Skin of body (tissue), 2 donors: ENCODE results near the gene PDLIM5. TPM values are rescaled to one million over a fixed set of nuclear protein-coding genes. Genes with fewer than 3 reads are reported as not detected.

Experiments used
- DNase-seq: peaks from one replicate; lab custom pipeline; 2025; lab: John Stamatoyannopoulos, UW
- total RNA-seq: library from RNA; depleted of rRNA; stranded (reverse); fragments of >200 nt; gene quantifications from one replicate; pipeline ENCODE4 v1.2.3, GENCODE V29; 2014

Gene PDLIM5
- total RNA-seq, 1 donor from 2014 or later, result 143 TPM

GRCh38 chr4:94428884-94429283 lies 22.9 kb upstream of the PDLIM5 start:
- no peak for DNase-seq

- DNase-seq, result no peak
Observed at GRCh38 chr4:94430406-94430805, 21.3 kb upstream of the PDLIM5 start.

DNA sequence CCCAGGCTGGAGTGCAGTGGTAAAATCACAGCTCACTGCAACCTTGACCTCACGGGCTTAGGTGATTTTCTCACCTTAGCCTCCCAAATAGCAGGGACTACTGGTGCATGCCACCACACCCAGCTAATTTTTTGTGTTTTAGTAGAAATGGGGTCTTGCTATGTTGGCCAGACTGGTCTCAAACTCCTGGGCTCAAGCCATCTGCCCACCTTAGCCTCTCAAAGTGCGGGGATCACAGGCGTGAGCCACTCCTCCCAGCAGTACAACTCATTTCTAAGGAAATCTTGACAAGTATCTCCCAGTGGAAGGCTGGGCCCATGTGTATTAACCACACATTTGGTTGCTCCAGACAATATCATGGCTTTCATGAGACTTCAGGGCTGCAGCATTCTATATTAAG lies 20.4 kb upstream of the PDLIM5 start:
- DNase-seq, result no peak

GRCh38 chr4:94434505-94434904 lies 17.2 kb upstream of the PDLIM5 start:
- DNase-seq, result no peak

DNA sequence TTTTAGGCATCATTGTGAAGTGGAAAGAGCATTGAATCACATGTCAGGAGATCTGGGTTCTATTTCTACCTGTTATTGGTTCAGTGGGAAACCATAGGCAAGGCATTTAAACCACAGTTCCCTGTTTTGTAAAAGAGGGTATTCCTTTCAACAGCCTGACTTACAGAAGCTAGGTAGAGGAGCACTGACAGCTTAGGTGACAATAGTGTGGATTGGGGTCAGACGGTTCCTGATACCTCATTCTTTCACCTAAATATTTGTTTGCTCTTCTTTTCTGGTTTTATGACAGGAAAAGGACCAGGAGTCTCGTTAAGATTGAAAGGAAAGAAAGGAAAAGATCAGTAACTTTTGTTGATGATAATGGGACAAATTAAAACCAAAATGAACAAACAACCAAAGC lies 15.9 kb upstream of the PDLIM5 start:
- no peak for DNase-seq

GRCh38 chr4:94436512-94436911 lies 15.2 kb upstream of the PDLIM5 start:
- no peak for DNase-seq

- no peak for DNase-seq
Observed at GRCh38 chr4:94439606-94440005, 12.1 kb upstream of the PDLIM5 start.

- no peak for DNase-seq
Observed at GRCh38 chr4:94441838-94442237, 9.9 kb upstream of the PDLIM5 start.

GRCh38 chr4:94442251-94442650 lies 9.5 kb upstream of the PDLIM5 start:
- no peak for DNase-seq

DNA sequence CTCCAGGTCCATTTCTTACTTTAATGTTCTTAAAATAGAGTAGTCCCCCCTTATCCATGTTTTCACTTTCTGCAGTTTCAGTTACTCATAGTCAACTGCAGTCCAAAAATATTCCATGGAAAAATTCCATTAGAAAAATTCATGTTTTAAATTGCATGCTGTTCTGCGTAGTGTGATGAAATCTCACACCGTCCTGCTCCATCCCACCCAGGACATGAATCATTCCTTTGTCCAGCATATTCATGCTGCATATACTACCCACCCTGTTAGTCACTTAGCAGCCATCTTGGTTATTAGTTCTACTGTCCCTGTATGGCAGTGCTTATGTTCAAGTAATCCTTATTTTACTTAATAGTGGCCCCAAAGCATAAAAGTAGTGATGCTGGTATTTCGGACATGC lies 5.4 kb upstream of the PDLIM5 start:
- DNase-seq, result no peak

GRCh38 chr4:94447754-94448411 lies 3.9 kb upstream of the PDLIM5 start:
- no peak for DNase-seq

GRCh38 chr4:94448815-94449375 lies 2.8 kb upstream of the PDLIM5 start:
- no peak for DNase-seq

DNA sequence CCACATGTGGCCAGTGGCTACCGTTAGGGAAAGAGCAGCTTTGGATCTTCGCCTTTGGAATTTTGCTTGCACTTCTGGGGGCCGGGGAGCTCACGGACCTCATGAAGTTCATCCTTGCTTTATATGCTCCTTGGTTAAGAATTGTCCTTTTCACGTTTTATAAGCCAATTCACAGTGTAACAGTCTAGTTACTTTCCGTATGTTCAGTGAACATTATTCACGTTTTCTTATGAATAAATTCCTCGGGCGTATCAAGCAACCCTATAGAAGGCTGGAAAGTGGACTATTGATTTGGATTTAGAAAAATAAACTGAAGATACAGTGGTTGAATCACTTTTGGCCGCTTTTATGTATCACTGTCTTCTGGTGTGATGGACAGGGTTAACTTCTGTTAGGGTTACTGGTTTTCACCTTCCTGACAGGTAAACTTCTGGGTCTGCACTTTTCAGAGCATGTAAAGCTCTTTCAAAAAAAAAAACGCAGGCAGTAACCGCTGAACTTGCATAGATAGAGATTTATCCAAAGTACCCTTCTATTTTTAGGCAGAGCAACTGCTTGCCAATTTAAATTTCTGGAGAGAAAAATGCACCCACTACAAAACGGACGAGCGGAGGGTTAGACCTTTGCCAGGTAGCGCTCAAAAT lies 569 bp upstream of the PDLIM5 start:
- DNase-seq, result no peak

DNA sequence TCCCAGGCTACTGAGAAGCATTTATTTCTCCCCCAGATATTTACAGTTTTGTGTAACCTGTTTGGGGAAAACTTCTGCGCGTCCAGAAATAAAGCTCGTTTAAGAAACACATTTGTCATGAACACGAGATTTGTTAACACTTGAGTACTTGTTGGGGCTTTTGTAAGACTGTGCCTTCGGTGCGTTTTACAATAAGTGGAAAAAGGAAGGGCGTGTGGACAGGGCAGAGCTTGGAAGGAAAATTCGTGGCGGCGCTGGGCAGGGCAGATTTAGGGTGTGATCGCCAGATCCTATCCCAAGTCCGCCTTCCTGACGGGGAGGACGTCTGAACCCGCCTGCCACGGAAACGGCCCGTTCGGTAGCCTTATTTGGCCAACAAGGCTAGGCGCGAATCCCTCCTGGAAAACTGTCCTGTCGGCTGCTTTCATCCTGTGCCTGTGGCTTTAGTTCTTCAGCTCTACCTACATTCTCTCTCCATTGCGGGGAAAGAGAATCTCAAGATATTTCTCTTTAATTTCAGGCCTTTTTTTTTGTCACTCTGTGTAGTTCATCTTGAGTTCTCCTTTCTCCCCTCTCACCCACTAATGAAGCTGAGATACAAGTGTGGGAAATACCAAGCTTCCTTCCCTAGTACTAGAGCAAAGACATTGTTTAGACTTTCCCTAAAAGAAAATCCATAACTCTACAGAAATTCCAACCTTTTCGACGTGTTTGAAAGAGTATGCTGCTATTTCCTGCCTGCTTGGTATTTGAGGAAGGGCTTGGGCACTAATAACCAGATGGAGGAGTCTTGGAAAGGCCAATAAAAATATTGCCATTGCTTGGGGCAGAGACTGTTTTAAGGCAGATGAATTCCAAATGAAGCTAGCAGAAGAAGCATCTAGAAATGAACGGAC lies 982 bp downstream of the PDLIM5 start:
- DNase-seq, result peak; percentile 30

DNA sequence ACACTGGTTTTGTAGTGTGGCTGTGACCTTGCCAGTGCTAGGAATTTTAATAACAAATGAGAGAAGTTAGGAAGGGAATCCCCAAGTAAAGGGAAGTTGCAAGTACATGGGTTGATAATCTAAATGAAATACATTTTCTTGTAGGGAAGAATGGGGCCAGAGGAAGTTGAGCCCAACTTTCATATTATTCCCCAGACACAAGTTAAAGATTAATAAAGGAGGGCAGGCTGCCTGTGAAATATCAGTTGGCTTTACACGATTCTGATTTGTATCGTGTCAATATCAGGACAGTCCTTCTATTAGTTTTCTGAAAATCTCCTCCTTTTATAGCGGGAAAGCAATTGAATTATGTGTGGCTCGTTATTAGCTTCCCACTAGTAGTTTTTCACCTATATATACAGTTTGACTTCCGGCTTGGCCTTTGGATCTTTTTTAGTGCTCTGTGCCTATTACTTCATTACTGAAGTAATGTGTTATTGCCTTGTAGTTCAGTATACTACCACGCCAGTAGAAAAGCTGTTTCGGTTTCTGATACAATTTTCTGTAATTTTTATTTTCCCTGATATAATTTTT lies 1.7 kb downstream of the PDLIM5 start:
- DNase-seq, result peak; percentile 2

DNA sequence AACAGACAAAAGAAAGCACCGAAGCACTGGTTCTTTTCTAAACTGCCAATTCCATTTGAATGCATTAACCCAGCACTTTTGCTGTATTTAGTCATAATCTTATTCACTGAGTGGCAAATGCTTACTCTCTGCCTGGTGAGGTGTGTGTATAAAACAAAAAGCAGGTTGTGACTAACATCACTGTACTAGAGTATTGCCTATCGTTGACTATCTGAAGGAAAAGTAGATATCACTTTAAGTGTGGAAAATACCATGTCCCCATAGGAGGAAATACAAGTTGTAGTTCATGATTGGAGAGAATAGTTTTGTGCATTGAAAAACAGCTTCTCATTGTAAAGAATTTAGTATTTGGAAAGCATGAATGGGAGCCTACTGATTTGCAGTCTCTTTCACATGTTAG lies 2.7 kb downstream of the PDLIM5 start:
- DNase-seq, result peak; percentile 25

- no peak for DNase-seq
Observed at GRCh38 chr4:94455081-94455480, 3.3 kb downstream of the PDLIM5 start.

DNA sequence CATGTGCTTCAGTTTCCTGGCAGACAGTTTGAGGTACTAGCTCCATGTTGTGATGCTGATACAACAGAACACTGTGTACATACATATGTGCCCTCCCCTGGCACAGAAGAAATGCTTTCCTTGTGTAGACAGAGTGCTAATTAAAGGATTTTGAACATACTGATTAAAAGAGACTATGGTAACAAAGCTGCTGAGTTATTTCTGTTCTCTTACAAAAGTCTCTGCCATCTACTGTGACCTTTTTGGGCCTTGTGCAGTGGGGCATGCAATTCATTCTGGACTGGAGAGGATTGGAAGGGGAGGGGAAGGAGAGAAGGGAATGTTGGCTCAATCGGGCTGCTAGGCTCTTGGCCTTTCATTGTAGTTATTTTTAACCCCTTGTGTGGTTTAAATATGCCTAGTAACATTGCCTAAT lies 6.0 kb downstream of the PDLIM5 start:
- DNase-seq, result peak; percentile 22

DNA sequence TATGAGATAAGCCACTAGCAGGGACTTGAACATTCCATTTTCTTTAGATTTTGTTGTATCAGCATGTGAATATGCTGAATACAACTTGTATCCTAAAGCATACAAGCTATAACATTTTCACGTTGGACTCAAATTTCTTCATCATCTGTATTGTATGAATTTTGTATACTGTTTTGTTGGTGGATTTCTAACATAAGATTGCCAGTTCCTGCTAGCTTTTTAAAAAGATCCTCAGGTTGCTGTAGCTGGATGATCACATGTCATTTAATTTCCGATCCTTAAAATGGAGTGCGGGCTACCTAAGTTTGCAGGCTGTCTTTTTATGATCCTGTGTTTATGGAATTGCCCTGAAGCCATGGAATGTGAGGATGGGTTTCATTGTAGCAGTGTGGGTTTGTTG lies 6.9 kb downstream of the PDLIM5 start:
- DNase-seq, result no peak

DNA sequence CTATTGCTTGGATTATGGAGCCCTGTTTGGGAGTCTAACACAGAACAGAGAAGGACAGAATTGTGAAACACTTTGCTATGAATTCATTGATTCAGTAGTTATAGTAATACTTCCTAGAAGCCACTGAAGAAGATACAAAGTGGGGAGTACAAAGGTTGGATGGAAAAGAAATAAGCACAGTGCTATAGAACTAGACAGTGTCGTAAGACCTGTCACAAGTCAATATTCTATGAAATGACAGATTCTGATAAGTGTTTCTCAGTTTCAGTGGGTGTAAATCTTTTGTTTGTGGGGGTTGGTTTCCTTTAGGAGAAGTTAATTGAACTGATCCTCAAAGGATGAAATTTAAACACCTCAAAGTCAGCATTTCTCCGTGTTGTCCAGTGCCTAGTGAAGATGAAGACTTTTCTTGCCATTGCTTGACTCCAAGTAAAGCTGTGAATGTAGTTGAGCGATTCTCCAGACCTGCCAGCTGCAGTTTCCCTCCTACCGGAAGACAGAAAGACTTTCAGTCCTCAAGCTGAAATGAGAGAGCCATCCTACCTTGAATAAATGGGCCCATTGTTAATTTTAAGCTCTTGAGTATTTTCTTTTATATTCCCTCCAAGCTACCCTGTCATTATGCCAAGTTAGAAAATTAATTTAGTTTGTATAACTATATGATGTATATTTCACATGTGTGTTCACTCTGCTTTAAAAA lies 7.9 kb downstream of the PDLIM5 start:
- DNase-seq, result no peak

DNA sequence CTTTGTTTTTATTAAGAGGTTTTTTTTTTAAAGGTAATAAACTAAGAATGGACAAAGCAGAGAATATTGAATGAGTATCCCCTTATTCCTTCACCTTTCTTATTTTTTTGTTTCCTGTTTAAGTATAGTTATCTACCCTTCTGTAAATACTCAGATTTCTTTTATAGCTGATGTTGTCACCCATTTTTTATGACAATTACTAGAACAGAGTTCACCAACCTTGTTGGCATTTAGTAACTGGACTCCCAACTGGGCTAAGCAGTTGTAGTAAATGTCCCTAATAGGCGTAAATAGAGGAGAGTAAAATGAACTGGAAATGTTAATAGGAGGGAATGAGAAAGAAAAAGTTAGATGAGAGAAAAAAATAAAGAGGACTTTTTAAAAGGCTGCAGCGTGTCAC lies 9.8 kb downstream of the PDLIM5 start:
- DNase-seq, result no peak
